BJ (cell line): ENCODE data around the gene MEGF6. TPM values are rescaled to one million over a fixed set of nuclear protein-coding genes. Genes with fewer than 3 reads are reported as not detected.

Source experiments
- CTCF ChIA-PET: fragments of 350-600 bp; formaldehyde crosslinking; extraction: SDS; loops from one replicate; lab custom pipeline; 2021; ENCODE audit warnings: antibody characterized with exemption, inconsistent platforms; lab: Yijun Ruan, JAX
- POLR2A ChIA-PET: fragments of 300-600 bp; sonication (Branson Sonifier 250); formaldehyde crosslinking; extraction: SDS; loops from one replicate; lab custom pipeline; 2021; ENCODE audit warnings: antibody characterized with exemption; lab: Charles Lee
- DNase-seq: peaks from one replicate; pipeline ENCODE4 v3.0.0-alpha.2; 2011; ENCODE audit warnings: low read depth
- H3K27me3 ChIP-seq: 2 replicates; pipeline ENCODE4 v1.6.0; 2011; ENCODE audit warnings: low read length; ENCODE audit not compliant: control insufficient read depth, insufficient read depth
- H3K36me3 ChIP-seq: 2 replicates; pipeline ENCODE4 v1.5.1; 2011; ENCODE audit warnings: low read length; ENCODE audit not compliant: control insufficient read depth, insufficient read depth
- H3K4me3 ChIP-seq: 2 replicates; pipeline ENCODE4 v1.5.1; 2011; ENCODE audit warnings: low read depth, mild to moderate bottlenecking, control low read depth, low read length
- CTCF ChIP-seq: IDR thresholded peaks from 2 replicates; pipeline ENCODE4 v1.5.1; 2011; ENCODE audit warnings: low read depth, mild to moderate bottlenecking, control low read depth, inconsistent platforms, low read length, moderate library complexity; ENCODE audit not compliant: insufficient read depth
- polyA plus RNA-seq: library from polyadenylated mRNA; depleted of rRNA; stranded (reverse); fragments of >200 nt; gene quantifications from 2 replicates; pipeline ENCODE4 v1.2.3, GENCODE V29; 2011

MEGF6 gene
- polyA plus RNA-seq, 1 experiment, result 77.4 TPM

GRCh38 chr1:3494321-3495308 lies 116.7 kb downstream of the MEGF6 start:
- H3K4me3 ChIP-seq, result no peak overlapping the region
- no peaks in the 10 kb centered on the region for H3K27me3 ChIP-seq
- no peak for TF ChIP-seq CTCF
- CTCF ChIA-PET, result interaction anchor here (0.6 to 2.3 kb wide), 6 partner anchors 10 to 129 kb away, joined by 3 to 13 read pairs (median 4); no protein-coding TSS in a partner anchor
- peaks cover 56% of the 10 kb centered on the region for H3K36me3 ChIP-seq
- POLR2A ChIA-PET, result no interaction called here
- DNase-seq, result no peak

- TF ChIP-seq CTCF, result no peak
- no peak overlapping the region for H3K4me3 ChIP-seq
- CTCF ChIA-PET, result interaction anchor here (0.9 to 3.8 kb wide), 11 partner anchors 9 to 143 kb away, joined by 3 to 25 read pairs (median 5); no protein-coding TSS in a partner anchor
- H3K36me3 ChIP-seq, result peaks cover 54% of the 10 kb centered on the region
- no peak for DNase-seq
- H3K27me3 ChIP-seq, result no peaks in the 10 kb centered on the region
- POLR2A ChIA-PET, result no interaction called here
These were observed 118.6 kb downstream of the MEGF6 start for GRCh38 chr1:3492545-3493246.

GRCh38 chr1:3491291-3492246 lies 119.7 kb downstream of the MEGF6 start:
- no peak for DNase-seq
- no peaks in the 10 kb centered on the region for H3K27me3 ChIP-seq
- no peak overlapping the region for H3K4me3 ChIP-seq
- H3K36me3 ChIP-seq, result peaks cover 44% of the 10 kb centered on the region
- peak; percentile 98 for TF ChIP-seq CTCF
- ChIA-PET POLR2A (no interaction called here), CTCF (interaction anchor here (0.6 to 7.6 kb wide), 26 partner anchors 9 to 129 kb away, joined by 3 to 104 read pairs (median 4); no protein-coding TSS in a partner anchor)

- CTCF ChIA-PET, result interaction anchor here (0.6 to 7.6 kb wide), 18 partner anchors 9 to 131 kb away, joined by 3 to 104 read pairs (median 4); no protein-coding TSS in a partner anchor
- no peak for DNase-seq
- peaks cover 36% of the 10 kb centered on the region for H3K36me3 ChIP-seq
- H3K4me3 ChIP-seq, result no peak overlapping the region
- POLR2A ChIA-PET, result no interaction called here
- TF ChIP-seq CTCF, result no peak
- no peaks in the 10 kb centered on the region for H3K27me3 ChIP-seq
These were observed 121.1 kb downstream of the MEGF6 start for GRCh38 chr1:3490046-3490745.
